SK-N-SH (cell line): ENCODE results near the gene POU3F3. TPM values are rescaled to one million over a fixed set of nuclear protein-coding genes. Genes with fewer than 3 reads are reported as not detected.

Experiments used
- CTCF ChIA-PET: fragments of 300-600, 350-600 bp; formaldehyde crosslinking; extraction: SDS; loops from one replicate; lab custom pipeline; 2021; lab: Yijun Ruan, JAX
- POLR2A ChIA-PET: fragments of 350-600 bp; sonication (Branson Sonifier 250); formaldehyde crosslinking; extraction: SDS; loops from one replicate; lab custom pipeline; 2020; ENCODE audit warnings: antibody characterized with exemption, inconsistent platforms; lab: Yijun Ruan, JAX
- DNase-seq: peaks from one replicate; pipeline ENCODE4 v3.0.0; 2012
- H2AFZ ChIP-seq: fragments of 200-600 bp; sonication (generic); 2 replicates; pipeline ENCODE4 v1.8.1; 2016; ENCODE audit warnings: antibody characterized with exemption, mild to moderate bottlenecking, low read depth
- H3F3A ChIP-seq: fragments of 200-600 bp; sonication (generic); replicated peaks from 2 replicates; pipeline ENCODE3; 2016; ENCODE audit warnings: antibody characterized with exemption, mild to moderate bottlenecking; ENCODE audit not compliant: insufficient read depth
- H3K27ac ChIP-seq, 2 experiments: fragments of 200-500 bp in 1 of 2; fragments of 200-600 bp in 1 of 2; sonication (Bioruptor generic) in 1 of 2; sonication (generic), shearing (Covaris generic) in 1 of 2; 2 replicates each; pipeline versions ENCODE4 v1.5.1 to v1.6.1; 2014 to 2016; ENCODE audit warnings: low read depth in 2 of 2, inconsistent platforms in 1 of 2, low read length in 1 of 2, mild to moderate bottlenecking in 1 of 2, mixed read lengths in 1 of 2
- H3K27me3 ChIP-seq: fragments of 200-600 bp; sonication (generic), shearing (Covaris generic); 2 replicates; pipeline ENCODE4 v1.6.1; 2016; ENCODE audit warnings: mixed run types; ENCODE audit not compliant: insufficient read depth
- H3K36me3 ChIP-seq, 2 experiments: fragments of 200-500 bp in 1 of 2; fragments of 200-600 bp in 1 of 2; sonication (Bioruptor generic) in 1 of 2; sonication (generic) in 1 of 2; replicated peaks in 1 of 2; 2 replicates each; pipeline versions ENCODE3 to v1.5.1; 2014 to 2016; ENCODE audit warnings: low read length in 1 of 2, mild to moderate bottlenecking in 1 of 2; ENCODE audit not compliant: insufficient read depth in 2 of 2, control insufficient read depth in 1 of 2
- H3K4me1 ChIP-seq, 2 experiments: fragments of 200-500 bp in 1 of 2; fragments of 200-600 bp in 1 of 2; sonication (Bioruptor generic) in 1 of 2; sonication (generic), shearing (Covaris generic) in 1 of 2; 2 replicates each; pipeline versions ENCODE4 v1.5.1 to v1.6.1; 2014 to 2016; ENCODE audit warnings: low read depth in 1 of 2, low read length in 1 of 2, mixed run types in 1 of 2; ENCODE audit not compliant: insufficient read depth in 2 of 2, control insufficient read depth in 1 of 2
- H3K4me2 ChIP-seq: fragments of 200-600 bp; sonication (generic), shearing (Covaris generic); 2 replicates; pipeline ENCODE4 v1.6.1; 2017; ENCODE audit warnings: mixed run types
- H3K4me3 ChIP-seq, 2 experiments: fragments of 200-500 bp in 1 of 2; fragments of 200-600 bp in 1 of 2; sonication (Bioruptor generic) in 1 of 2; sonication (generic), shearing (Covaris generic) in 1 of 2; 2 replicates each; pipeline versions ENCODE4 v1.5.1 to v1.8.1; 2014 to 2016; ENCODE audit warnings: low read depth in 2 of 2, inconsistent platforms in 1 of 2, low read length in 1 of 2, mild to moderate bottlenecking in 1 of 2, mixed read lengths in 1 of 2, moderate library complexity in 1 of 2
- H3K79me2 ChIP-seq: fragments of 200-600 bp; sonication (generic); 2 replicates; pipeline ENCODE4 v1.8.1; 2017; ENCODE audit warnings: mild to moderate bottlenecking; ENCODE audit not compliant: insufficient read depth
- H3K9ac ChIP-seq: fragments of 200-600 bp; sonication (generic); 2 replicates; pipeline ENCODE4 v1.6.1; 2017; ENCODE audit warnings: mixed run types
- H3K9me2 ChIP-seq: fragments of 200-600 bp; sonication (generic); 2 replicates; pipeline ENCODE4 v1.6.1; 2017; ENCODE audit warnings: mixed run types
- H3K9me3 ChIP-seq: fragments of 200-600 bp; sonication (generic); 2 replicates; pipeline ENCODE4 v1.6.1; 2017; ENCODE audit warnings: mixed run types, mild to moderate bottlenecking, moderate library complexity
- H4K20me1 ChIP-seq: fragments of 200-600 bp; sonication (generic); 2 replicates; pipeline ENCODE4 v1.6.1; 2017; ENCODE audit warnings: mild to moderate bottlenecking, mixed run types; ENCODE audit not compliant: insufficient read depth
- EZH2phosphoT487 ChIP-seq: fragments of 200-600 bp; sonication (generic); IDR thresholded peaks from 2 replicates; pipeline ENCODE4 v1.6.1; 2017; ENCODE audit warnings: low read depth, mixed run types, mild to moderate bottlenecking, antibody characterized with exemption, moderate library complexity, borderline replicate concordance
- FOXJ3 ChIP-seq: sonication (generic); formaldehyde crosslinking; IDR thresholded peaks from 2 replicates; pipeline ENCODE4 v1.5.1; 2020; ENCODE audit warnings: mild to moderate bottlenecking, missing genetic modification reagents
- GABPA ChIP-seq: IDR thresholded peaks from 2 replicates; pipeline ENCODE4 v1.4.0; 2012; ENCODE audit warnings: low read depth, mild to moderate bottlenecking
- JUND ChIP-seq: IDR thresholded peaks from 2 replicates; pipeline ENCODE4 v1.4.0; 2012
- MXI1 ChIP-seq: IDR thresholded peaks from 2 replicates; pipeline ENCODE4 v1.6.1; 2012; ENCODE audit warnings: mild to moderate bottlenecking, low read depth, low read length, improper control_type of control experiment
- NRF1 ChIP-seq: IDR thresholded peaks from 2 replicates; pipeline ENCODE4 v1.6.1; 2012; ENCODE audit warnings: low read depth, mild to moderate bottlenecking, low read length
- POLR2AphosphoS5 ChIP-seq: IDR thresholded peaks from 2 replicates; pipeline ENCODE4 v1.6.1; 2012; ENCODE audit warnings: low read depth, low read length
- RAD21 ChIP-seq: IDR thresholded peaks from 2 replicates; pipeline ENCODE4 v1.6.1; 2012; ENCODE audit warnings: mild to moderate bottlenecking, low read length
- RCOR1 ChIP-seq: fragments of 150-350 bp; IDR thresholded peaks from 2 replicates; pipeline ENCODE4 v1.6.1; 2017; ENCODE audit warnings: antibody characterized with exemption, low read length
- RFX5 ChIP-seq: IDR thresholded peaks from 2 replicates; pipeline ENCODE4 v1.6.1; 2012; ENCODE audit warnings: mild to moderate bottlenecking, improper control_type of control experiment, low read length
- SMC3 ChIP-seq: IDR thresholded peaks from 2 replicates; pipeline ENCODE4 v1.6.1; 2012; ENCODE audit warnings: low read depth, low read length, improper control_type of control experiment
- TAF1 ChIP-seq: IDR thresholded peaks from 2 replicates; pipeline ENCODE4 v1.6.1; 2012; ENCODE audit warnings: low read depth, mild to moderate bottlenecking, low read length, moderate library complexity, borderline replicate concordance
- TCF12 ChIP-seq: IDR thresholded peaks from 2 replicates; pipeline ENCODE4 v1.4.0; 2012
- YY1 ChIP-seq: IDR thresholded peaks from 2 replicates; pipeline ENCODE4 v1.4.0; 2012; ENCODE audit warnings: low read depth, mild to moderate bottlenecking
- WGBS: methylation state at CpG from one replicate; pipeline ENCODE4 v1.1.6; 2017; ENCODE audit warnings: low lambda C conversion rate; 5-methylcytosine and 5-hydroxymethylcytosine counted together
- polyA plus RNA-seq, 3 experiments: library from polyadenylated mRNA; depleted of rRNA; stranded (reverse); fragments of >200 nt; gene quantifications; 2 replicates each; pipeline ENCODE4 v1.2.3, GENCODE V29; 2012
- TF ChIP-seq, protein P1 (sequence below): IDR thresholded peaks from 2 replicates; pipeline ENCODE4 v1.4.0; 2012; ENCODE audit warnings: low read depth, borderline replicate concordance
- TF ChIP-seq, protein P2 (sequence below): IDR thresholded peaks from 2 replicates; pipeline ENCODE4; 2012
- TF ChIP-seq, protein P3 (sequence below): IDR thresholded peaks from 2 replicates; pipeline ENCODE4 v1.4.0; 2012; ENCODE audit warnings: low read depth, borderline replicate concordance
- TF ChIP-seq, protein P4 (sequence below): fragments of 150-350 bp; IDR thresholded peaks from 2 replicates; pipeline ENCODE4 v1.6.1; 2017; ENCODE audit warnings: antibody characterized with exemption, low read length, low read depth, borderline replicate concordance

Gene POU3F3
- polyA plus RNA-seq, 1 of the 3 experiments (the other 2 are of a cell fraction) = not detected

DNA sequence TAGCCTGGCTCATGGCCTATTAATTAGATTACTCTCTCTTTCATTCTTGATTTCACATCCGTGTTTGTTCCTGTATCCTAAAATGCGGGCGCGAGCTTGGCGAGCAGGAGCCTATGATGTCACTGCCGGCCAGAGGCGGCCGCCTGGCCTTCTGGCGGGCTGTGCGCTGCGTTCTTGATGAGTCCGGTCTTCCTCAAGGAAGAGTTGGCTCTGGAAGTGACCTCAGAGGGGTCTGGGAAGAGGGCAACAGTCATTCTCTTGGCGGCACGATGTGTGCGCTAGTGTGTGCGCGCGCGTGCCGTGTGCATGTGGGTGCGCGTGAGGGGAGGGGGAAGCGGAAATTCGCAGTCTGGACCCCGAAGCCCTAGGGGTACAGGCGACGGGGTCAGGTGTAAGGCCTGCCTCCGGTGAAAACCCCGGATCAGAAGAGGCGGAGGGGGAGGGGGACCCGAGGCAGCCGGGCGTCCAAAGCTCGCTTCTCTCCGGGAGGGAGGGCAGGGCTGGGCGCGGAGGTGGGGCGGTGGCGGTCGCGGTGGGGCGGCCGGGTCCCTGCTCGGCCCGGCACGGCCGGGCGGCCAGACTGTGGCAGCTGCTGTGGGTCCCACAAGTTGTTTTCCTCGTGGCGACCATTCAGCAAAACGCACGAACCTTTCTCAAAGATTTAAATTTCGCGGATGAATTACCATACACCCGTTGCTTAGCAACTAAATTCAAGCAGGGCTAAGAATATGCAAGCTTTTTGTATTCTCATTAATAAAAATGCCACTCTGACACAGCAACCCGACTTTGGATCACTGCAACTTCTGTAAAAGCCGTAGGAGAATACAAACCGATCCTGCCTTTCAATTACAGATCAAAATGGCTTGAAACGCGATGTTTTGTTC is 8.4 kb downstream of the POU3F3 start:
- Histone ChIP-seq H3F3A (peaks cover 2% of the 10 kb centered on the region), H3K9ac (no peak overlapping the region), H3K36me3 (no peaks in the 10 kb centered on the region), H3K27ac (no peak overlapping the region), H3K9me2 (no peaks in the 10 kb centered on the region), H3K79me2 (no peaks in the 10 kb centered on the region), H3K27me3 (peaks cover 57% of the 10 kb centered on the region), H3K4me1 (no peaks in the 10 kb centered on the region; a peak in 1 of 4 replicates), H3K4me2 (no peak overlapping the region), H4K20me1 (no peaks in the 10 kb centered on the region), H3K9me3 (no peaks in the 10 kb centered on the region), H2AFZ (no peak overlapping the region), H3K4me3 (no peak overlapping the region; a peak in 2 of 4 replicates)
- peak; percentile 58 for DNase-seq
- POLR2A ChIA-PET = no interaction called here
- CTCF ChIA-PET = interaction anchor here (0.7 to 5.1 kb wide), 2 partner anchors 11 to 12 kb away, joined by 3 to 35 read pairs; no protein-coding TSS in a partner anchor
- no peak for TF ChIP-seq RFX5
- TF ChIP-seq GABPA = no peak
- no peak for TF ChIP-seq YY1
- no peak for TF ChIP-seq RCOR1
- TF ChIP-seq, protein P1, sequence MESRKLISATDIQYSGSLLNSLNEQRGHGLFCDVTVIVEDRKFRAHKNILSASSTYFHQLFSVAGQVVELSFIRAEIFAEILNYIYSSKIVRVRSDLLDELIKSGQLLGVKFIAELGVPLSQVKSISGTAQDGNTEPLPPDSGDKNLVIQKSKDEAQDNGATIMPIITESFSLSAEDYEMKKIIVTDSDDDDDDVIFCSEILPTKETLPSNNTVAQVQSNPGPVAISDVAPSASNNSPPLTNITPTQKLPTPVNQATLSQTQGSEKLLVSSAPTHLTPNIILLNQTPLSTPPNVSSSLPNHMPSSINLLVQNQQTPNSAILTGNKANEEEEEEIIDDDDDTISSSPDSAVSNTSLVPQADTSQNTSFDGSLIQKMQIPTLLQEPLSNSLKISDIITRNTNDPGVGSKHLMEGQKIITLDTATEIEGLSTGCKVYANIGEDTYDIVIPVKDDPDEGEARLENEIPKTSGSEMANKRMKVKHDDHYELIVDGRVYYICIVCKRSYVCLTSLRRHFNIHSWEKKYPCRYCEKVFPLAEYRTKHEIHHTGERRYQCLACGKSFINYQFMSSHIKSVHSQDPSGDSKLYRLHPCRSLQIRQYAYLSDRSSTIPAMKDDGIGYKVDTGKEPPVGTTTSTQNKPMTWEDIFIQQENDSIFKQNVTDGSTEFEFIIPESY = no peak
- no peak for TF ChIP-seq JUND
- TF ChIP-seq TCF12 = no peak
- TF ChIP-seq RAD21 = no peak
- TF ChIP-seq MXI1 = no peak
- TF ChIP-seq TAF1 = no peak
- TF ChIP-seq, protein P2, sequence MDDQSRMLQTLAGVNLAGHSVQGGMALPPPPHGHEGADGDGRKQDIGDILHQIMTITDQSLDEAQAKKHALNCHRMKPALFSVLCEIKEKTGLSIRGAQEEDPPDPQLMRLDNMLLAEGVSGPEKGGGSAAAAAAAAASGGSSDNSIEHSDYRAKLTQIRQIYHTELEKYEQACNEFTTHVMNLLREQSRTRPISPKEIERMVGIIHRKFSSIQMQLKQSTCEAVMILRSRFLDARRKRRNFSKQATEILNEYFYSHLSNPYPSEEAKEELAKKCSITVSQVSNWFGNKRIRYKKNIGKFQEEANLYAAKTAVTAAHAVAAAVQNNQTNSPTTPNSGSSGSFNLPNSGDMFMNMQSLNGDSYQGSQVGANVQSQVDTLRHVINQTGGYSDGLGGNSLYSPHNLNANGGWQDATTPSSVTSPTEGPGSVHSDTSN = no peak
- no peak for TF ChIP-seq FOXJ3
- TF ChIP-seq, protein P3, sequence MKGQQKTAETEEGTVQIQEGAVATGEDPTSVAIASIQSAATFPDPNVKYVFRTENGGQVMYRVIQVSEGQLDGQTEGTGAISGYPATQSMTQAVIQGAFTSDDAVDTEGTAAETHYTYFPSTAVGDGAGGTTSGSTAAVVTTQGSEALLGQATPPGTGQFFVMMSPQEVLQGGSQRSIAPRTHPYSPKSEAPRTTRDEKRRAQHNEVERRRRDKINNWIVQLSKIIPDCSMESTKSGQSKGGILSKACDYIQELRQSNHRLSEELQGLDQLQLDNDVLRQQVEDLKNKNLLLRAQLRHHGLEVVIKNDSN = no peak
- TF ChIP-seq EZH2phosphoT487 = no peak
- TF ChIP-seq POLR2AphosphoS5 = no peak
- TF ChIP-seq SMC3 = no peak
- no peak for TF ChIP-seq NRF1
- TF ChIP-seq, protein P4, sequence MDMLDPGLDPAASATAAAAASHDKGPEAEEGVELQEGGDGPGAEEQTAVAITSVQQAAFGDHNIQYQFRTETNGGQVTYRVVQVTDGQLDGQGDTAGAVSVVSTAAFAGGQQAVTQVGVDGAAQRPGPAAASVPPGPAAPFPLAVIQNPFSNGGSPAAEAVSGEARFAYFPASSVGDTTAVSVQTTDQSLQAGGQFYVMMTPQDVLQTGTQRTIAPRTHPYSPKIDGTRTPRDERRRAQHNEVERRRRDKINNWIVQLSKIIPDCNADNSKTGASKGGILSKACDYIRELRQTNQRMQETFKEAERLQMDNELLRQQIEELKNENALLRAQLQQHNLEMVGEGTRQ = no peak
- 9% methylated on average over 42 of the region's 60 CpGs for WGBS
